C1 segment of cervical spinal cord (tissue), 14 donors: Measurements from ENCODE around the gene ZDHHC7.

Experiments
- DNase-seq, 14 donors: peaks; one replicate each; lab custom pipeline; 2025; lab: John Stamatoyannopoulos, UW

The ZDHHC7 gene

GRCh38 chr16:84996365-84996764 lies 15.0 kb downstream of the ZDHHC7 start:
- no peak for DNase-seq

GRCh38 chr16:84995663-84996062 lies 15.7 kb downstream of the ZDHHC7 start:
- DNase-seq, result no peak

- no peak for DNase-seq
Observed at GRCh38 chr16:84993926-84994325, 17.4 kb downstream of the ZDHHC7 start.

GRCh38 chr16:84992717-84993075 lies 18.6 kb downstream of the ZDHHC7 start:
- no peak for DNase-seq

GRCh38 chr16:84990782-84991181 lies 20.6 kb downstream of the ZDHHC7 start:
- DNase-seq, result peak in 1 of 14 donors; percentile 31

GRCh38 chr16:84989749-84990620 lies 21.4 kb downstream of the ZDHHC7 start:
- peak in 1 of 14 donors; percentile 41 for DNase-seq

GRCh38 chr16:84988328-84989080 lies 22.8 kb downstream of the ZDHHC7 start:
- peak in 1 of 14 donors; percentile 94 for DNase-seq

- peak in 1 of 14 donors; percentile 24 for DNase-seq
Observed at GRCh38 chr16:84986879-84987278, 24.5 kb downstream of the ZDHHC7 start.

GRCh38 chr16:84986102-84986501 lies 25.2 kb downstream of the ZDHHC7 start:
- no peak for DNase-seq

- DNase-seq, result no peak
Observed at GRCh38 chr16:84985079-84986065, 26.0 kb downstream of the ZDHHC7 start.

GRCh38 chr16:84982434-84982833 lies 28.9 kb downstream of the ZDHHC7 start:
- DNase-seq, result peak in 2 of 14 donors; percentile 13 to 70

- DNase-seq, result no peak
Observed at GRCh38 chr16:84979516-84979915, 31.8 kb downstream of the ZDHHC7 start.

- peak in 9 of 14 donors; percentile 5 to 68 (median 32) for DNase-seq
Observed at GRCh38 chr16:84976644-84977400, 34.5 kb downstream of the ZDHHC7 start.

- no peak for DNase-seq
Observed at GRCh38 chr16:84975522-84975921, 35.8 kb downstream of the ZDHHC7 start.

- no peak for DNase-seq
Observed at GRCh38 chr16:84975066-84975465, 36.3 kb downstream of the ZDHHC7 start.

GRCh38 chr16:84973776-84974523 lies 37.4 kb downstream of the ZDHHC7 start:
- DNase-seq, result peak in 2 of 14 donors; percentile 32 to 63

GRCh38 chr16:84973236-84973635 lies 38.1 kb downstream of the ZDHHC7 start:
- DNase-seq, result no peak

- DNase-seq, result peak in 13 of 14 donors; percentile 7 to 74 (median 54)
Observed at GRCh38 chr16:84970447-84971127, 40.7 kb downstream of the ZDHHC7 start.

GRCh38 chr16:84967828-84968227 lies 43.5 kb downstream of the ZDHHC7 start:
- DNase-seq, result no peak
